Activated T-cell treated with anti-CD3 and anti-CD28 coated beads, Interleukin-2, amount 50 U/mL, for 1 hour (primary cell): ENCODE measurements around the gene TTC7B.

Experiments
- DNase-seq: peaks from one replicate; pipeline ENCODE4 v3.0.0-alpha.2; 2020

Gene TTC7B

GRCh38 chr14:90665321-90666000 lies 150.8 kb downstream of the TTC7B start:
- DNase-seq: no peak

DNA sequence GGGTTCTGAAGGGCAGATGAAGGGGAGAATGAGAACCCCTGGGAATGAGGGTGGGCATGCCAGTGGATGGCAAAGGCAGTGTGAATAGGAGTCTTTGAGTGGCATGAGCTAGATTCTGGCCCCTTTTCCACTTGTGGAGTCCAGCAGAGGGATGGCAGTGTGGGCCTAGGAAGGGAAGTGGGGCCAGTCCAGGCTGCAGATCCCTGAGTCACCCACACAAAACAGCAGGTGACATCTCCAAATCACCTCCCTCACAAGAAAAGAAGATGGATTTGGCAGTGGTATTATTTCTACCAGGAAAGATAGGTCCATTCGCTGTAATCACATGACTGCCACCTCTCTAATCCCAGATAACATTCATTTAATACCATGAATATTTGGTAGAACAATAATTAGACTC lies 151.3 kb downstream of the TTC7B start:
- no peak for DNase-seq

- DNase-seq: no peak
These were observed 152.6 kb downstream of the TTC7B start for GRCh38 chr14:90663680-90664079.

DNA sequence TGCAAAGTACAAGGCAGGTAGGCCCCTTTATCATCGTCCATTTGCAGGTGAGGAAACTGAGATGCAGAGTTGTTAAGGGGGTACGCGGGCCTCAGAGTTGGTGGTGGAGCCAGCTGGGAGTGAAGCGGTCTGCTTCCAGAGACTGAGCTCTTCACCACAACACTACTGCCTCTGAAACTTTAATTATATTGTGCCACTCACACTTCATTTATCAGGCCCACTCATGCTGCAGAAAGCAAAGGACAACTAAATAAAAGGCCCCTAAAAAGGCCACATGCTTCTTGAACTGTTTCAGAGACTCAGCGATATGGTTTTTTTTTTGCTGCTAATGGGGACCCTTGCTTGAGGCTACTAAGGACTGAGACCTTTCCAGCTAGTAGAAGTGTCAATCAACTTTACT lies 153.1 kb downstream of the TTC7B start:
- no peak for DNase-seq

- no peak for DNase-seq
These were observed 154.4 kb downstream of the TTC7B start for GRCh38 chr14:90661866-90662265.

DNA sequence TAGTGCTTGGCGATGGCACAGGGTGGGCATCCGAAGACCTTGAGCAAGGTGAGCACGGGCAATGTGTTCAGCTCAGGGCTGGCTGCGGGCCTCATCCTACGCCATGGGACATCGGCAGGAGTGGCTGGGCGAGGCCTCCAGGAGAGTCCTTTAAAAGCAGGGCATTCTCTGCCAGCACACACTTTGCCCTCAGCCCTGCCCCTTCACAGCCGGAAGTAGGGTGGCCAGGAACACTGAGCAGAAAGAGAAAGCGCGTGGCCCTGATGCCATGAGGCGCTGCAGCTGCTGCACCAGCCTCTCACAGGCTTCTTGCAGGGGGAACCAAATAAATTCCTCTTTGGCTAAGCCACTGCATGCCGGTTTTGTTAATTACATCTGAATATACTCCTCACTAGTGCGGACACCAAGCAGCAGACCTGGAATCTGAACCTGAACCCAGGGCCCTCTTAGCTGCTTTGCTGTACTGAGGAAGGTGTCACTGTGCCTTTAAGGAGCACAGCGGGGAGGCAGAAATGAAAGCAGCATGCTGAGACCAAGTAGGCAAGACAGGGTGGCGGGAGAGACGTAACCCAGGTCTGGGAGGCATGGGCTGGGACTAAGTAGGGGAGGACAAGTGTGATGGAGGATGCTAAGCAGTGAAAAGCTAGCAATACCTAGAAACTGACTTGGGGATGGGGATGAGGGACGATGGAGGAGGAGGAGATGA lies 155.2 kb downstream of the TTC7B start:
- DNase-seq: no peak

DNA sequence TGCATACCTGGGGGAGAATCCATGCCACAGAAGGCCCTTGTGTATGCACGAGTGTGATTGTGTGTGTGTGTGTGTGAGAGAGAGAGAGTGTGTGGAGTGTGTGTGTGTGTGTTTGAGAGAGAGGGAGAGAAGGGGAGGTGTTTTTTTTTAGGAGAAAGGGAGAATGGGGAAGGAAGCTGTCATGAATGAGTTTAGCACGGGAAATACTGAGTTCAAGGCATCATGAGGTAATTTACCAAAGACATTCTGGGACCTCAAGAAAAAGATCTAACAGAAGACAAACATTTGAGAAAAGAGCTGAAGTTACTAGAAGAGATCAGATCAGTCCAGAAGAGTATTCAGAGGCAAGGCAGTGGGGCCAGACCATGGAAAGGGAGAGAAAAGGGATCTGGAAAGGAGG lies 157.1 kb downstream of the TTC7B start:
- no peak for DNase-seq

- DNase-seq: no peak
These were observed 157.7 kb downstream of the TTC7B start for GRCh38 chr14:90658541-90658967.

DNA sequence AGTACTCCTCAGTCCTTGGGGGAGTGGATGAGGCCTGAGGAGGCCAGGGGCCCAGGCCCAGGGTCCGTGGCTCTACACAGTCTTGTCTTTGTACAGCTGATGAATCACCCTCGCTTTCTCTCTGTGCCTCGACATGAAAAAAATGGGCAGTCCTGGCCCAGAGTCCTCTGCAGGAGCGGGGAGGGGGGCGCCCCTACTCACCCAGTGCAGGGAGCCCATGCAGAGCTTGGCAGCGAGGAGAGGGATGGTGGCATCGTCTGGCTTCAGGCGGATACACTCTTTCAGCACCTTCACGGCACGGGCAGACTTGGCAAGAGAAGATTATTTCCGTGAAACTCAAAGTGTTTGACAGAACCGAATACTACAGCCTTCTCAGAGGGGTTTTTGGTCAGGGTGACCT lies 159.3 kb downstream of the TTC7B start:
- DNase-seq: no peak

DNA sequence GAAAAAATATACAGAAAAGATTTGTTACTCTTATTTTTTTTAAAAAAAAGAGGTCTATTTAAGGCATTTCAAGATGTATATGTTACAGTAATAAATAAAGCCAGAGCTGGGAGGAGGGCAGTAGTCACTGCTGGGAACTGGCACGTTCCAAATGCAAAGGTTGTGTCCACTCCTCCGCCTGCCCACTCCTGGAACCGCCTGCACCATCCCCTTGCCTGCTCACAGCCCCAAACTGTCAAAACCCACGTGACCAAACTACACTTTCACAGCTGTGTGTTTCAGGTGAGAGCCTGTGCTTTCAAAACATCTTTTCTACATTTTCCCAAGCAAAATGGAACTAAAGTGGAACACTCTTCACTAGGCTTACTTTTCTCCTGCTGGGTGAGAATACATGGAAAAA lies 160.4 kb downstream of the TTC7B start:
- DNase-seq: no peak

GRCh38 chr14:90654831-90655276 lies 161.4 kb downstream of the TTC7B start:
- no peak for DNase-seq

- no peak for DNase-seq
These were observed 163.6 kb downstream of the TTC7B start for GRCh38 chr14:90652626-90653025.

- no peak for DNase-seq
These were observed 164.2 kb downstream of the TTC7B start for GRCh38 chr14:90651976-90652560.

GRCh38 chr14:90651271-90651804 lies 164.9 kb downstream of the TTC7B start:
- DNase-seq: no peak

GRCh38 chr14:90649557-90650135 lies 166.6 kb downstream of the TTC7B start:
- DNase-seq: no peak

GRCh38 chr14:90649083-90649482 lies 167.1 kb downstream of the TTC7B start:
- no peak for DNase-seq

DNA sequence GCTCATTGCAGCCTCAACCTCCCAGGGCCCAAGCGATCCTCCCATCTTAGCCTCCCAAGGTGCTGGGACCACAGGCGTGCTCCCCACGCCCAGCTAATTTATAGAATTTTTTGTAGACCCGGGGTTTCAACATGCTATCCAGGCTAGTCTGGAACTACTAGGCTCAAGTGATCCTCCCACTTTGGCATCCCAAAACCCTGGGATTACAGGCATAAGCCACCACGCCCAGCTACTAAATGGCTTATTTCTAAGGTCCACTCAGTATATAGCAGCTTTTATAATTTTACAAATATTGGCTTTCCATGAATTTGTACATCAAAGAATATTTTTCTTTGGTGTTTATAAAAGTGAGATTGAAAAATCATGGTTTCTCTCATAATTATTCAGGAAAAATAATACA lies 167.8 kb downstream of the TTC7B start:
- DNase-seq: no peak

- DNase-seq: no peak
These were observed 168.7 kb downstream of the TTC7B start for GRCh38 chr14:90647473-90648005.

- DNase-seq: no peak
These were observed 170.3 kb downstream of the TTC7B start for GRCh38 chr14:90645842-90646443.

DNA sequence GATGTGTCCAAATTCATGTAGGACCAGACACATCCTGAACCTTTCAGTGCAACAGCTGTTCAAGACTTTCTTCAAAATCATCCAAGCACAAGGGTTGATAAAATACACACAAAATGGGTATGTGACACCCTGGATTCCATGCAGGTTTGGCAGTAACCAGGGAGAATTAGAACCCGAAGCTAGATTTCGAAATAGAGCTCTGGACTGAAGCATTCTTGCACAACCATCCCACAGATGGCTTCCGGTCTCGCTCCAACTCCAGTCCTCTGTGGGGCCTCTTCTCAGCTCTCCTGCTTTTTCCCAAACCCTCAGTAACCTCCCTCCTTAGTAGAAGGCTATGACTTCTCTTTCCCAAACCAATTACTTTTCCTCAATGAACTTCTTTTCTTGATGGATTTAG lies 171.3 kb downstream of the TTC7B start:
- no peak for DNase-seq

DNA sequence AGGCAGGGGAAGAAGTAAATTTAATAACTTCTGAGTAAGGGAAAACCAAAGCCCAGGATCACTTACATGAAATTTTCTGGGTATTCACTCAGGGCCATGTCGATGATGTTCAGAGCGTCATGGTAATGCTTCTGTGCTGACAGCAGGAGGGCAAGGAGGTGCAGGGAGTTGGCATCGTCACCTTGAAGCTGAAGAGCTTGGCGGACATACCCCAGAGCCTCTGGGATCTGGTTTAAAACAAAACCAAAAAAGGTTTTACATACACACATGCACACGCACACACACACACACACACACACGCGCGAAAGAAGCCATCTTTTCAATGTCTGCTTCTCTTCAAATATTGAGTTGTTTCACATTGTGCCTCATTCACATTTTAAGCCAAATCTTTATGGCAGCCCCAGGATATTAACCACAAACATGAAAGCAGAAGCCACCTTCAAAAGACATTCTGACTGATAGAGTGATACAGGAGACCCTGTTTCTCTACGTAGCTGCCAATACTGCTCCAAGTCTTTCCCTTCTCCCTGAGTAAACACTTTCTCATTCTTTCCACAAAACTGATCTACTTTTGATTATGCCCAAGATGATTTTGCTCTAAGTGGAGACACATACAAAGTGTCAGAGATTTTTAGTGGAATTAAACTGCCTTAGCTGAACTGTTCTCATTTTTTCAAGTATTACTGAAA lies 172.1 kb downstream of the TTC7B start:
- DNase-seq: no peak

DNA sequence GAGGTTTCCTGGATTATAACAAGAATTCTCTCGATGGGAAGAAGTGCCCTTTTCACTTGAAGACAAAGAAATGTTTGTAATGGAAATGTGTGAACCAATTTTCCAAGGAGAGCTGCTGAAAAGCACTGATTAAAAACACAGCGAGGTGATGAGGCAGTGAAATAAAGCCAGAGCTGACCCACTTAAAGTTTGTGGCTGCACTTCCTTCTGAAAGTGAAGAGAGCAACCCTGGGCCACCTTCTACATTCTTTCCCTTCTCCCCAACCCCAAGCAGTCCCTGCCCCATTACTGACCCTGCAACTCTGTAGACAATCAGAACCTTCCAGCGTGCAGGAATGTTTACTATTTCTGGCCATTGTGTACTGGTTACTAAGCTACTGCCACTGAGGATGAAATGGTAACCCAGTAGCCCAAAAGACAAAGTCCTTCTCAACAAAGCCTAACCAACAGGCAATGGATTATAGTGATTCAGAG lies 173.9 kb downstream of the TTC7B start:
- no peak for DNase-seq
